Kidney (tissue), 14 donors: ENCODE data around the gene KIF11. TPM values are rescaled to one million over a fixed set of nuclear protein-coding genes. Genes with fewer than 3 reads are reported as not detected.
A peak's percentile ranks its signal among the peaks of the same experiment; 100 is the strongest.

Source experiments
- DNase-seq, 5 donors: peaks; one replicate each; pipeline ENCODE4 v3.0.0-alpha.2; 2013 to 2020
- FAIRE-seq: peaks from 2 replicates; lab custom pipeline; 2012; peaks lifted over from hg19 to GRCh38; lab: Jason Lieb, UNC
- H3K27ac ChIP-seq, 2 donors: one replicate each; pipeline ENCODE4 v1.7.0; 2013; ENCODE audit warnings: low read depth in 2 of 2, low read length in 2 of 2, inconsistent platforms in 1 of 2
- H3K27me3 ChIP-seq: one replicate; pipeline ENCODE4 v1.7.1; 2013; ENCODE audit warnings: low read length, inconsistent platforms; ENCODE audit not compliant: control insufficient read depth, insufficient read depth
- H3K36me3 ChIP-seq, 3 donors: one replicate each; pipeline versions ENCODE4 v1.7.0 to v1.7.1; 2013; ENCODE audit warnings: low read length in 3 of 3, control low read depth in 1 of 3, inconsistent platforms in 1 of 3; ENCODE audit not compliant: insufficient read depth in 3 of 3, control insufficient read depth in 2 of 3
- H3K4me1 ChIP-seq, 3 donors: one replicate each; pipeline versions ENCODE4 v1.7.0 to v1.7.1; 2013; ENCODE audit warnings: low read length in 3 of 3, inconsistent platforms in 1 of 3, low read depth in 1 of 3; ENCODE audit not compliant: control insufficient read depth in 2 of 3, insufficient read depth in 2 of 3
- H3K4me3 ChIP-seq, 3 donors: one replicate each; pipeline versions ENCODE4 v1.7.0 to v1.8.1; 2013; ENCODE audit warnings: low read length in 3 of 3, control low read depth in 1 of 3, inconsistent platforms in 1 of 3
- H3K9ac ChIP-seq, 3 donors: one replicate each; pipeline versions ENCODE4 v1.7.0 to v1.7.1; 2013; ENCODE audit warnings: low read length in 3 of 3, control low read depth in 1 of 3, inconsistent platforms in 1 of 3
- H3K9me3 ChIP-seq, 3 donors: one replicate each; pipeline versions ENCODE4 v1.7.0 to v1.7.1; 2013; ENCODE audit warnings: low read length in 3 of 3, control low read depth in 1 of 3, inconsistent platforms in 1 of 3; ENCODE audit not compliant: control insufficient read depth in 2 of 3, insufficient read depth in 1 of 3
- intact Hi-C: fragments of 100-400 bp; cut with DNase I; formaldehyde crosslinking; loops from one replicate; pipeline ENCODE4 v1.11.1; 2022
- polyA plus RNA-seq: library from polyadenylated mRNA; stranded (reverse); fragments of 350-450 nt; fragmentation: Illumina TruSeq; extraction: RNeasy Lipid Tissue Mini Kit (QIAGEN cat#74804); gene quantifications from one replicate; pipeline ENCODE4 v1.2.3, GENCODE V29; 2014; ENCODE audit warnings: low read depth, low replicate concordance; ENCODE audit not compliant: insufficient read depth
- total RNA-seq: library from RNA; stranded (reverse); fragmentation: NEBNext Ultra II Directional; extraction: Animal tissue kit (Norgen Biotek cat#: 25700); gene quantifications from one replicate; pipeline ENCODE4 v1.2.1, GENCODE V29; 2021
- TF ChIP-seq, protein P1 (sequence below): IDR thresholded peaks from 3 replicates; pipeline ENCODE4 v1.5.1; 2012; ENCODE audit warnings: mild to moderate bottlenecking, moderate library complexity, borderline replicate concordance; ENCODE audit not compliant: insufficient read depth; ENCODE audit errors: extremely low read depth
- donor health status: control.
- donor health status: control.
- donor health status: control.
- donor health status: control.
- donor health status: control.
- donor health status: DM: yes; HTN: yes; CAD: no.
- donor health status: Normal renal cell carcinoma (clear cell type).

KIF11 gene
- total and polyA plus RNA-seq, 2 donors from 2014 or later = 0.39 to 1.6 TPM

DNA sequence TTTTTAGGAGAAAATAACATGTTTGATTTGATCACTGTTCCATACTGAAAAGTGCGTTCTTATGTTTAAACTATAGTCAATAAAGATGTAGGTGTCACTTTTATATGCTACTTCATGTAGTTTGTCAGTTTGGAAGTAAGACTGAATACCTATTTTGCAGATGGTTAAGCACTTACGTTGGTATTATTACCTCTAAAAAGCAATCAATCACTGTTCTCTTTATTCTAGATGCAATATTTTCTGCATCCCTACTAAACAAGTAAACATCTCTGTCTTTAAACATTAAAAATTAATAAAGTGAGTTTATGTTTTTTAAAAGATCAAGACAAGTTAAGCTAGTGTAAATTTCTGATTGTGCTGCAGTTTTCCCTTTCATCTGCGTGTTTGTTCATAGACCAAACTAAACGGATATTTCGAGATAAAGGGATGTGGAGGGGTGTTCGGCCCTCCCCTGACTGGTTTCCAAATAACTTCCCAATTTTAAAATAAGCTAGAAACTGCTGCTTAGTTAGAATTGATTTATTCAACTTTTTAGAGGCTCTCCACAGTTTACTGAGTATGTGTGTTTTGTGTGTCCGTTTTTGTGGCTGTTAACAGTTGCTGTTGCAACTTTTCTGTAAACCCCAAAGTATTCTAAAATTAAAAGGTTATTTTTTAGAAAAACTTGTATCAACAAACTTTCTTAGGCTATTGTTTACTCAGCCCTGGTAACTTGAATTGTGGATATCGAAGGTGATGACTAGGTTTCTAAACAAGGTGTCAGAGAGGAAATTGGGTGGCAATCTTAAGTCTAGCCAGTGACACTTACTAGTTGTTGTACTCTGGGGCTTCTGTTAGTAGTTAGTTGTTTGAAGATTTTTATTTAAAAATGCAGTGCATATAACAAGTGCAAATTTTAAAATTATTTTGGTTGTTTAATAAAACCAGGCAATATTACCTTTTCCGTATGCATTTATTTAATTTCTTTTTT lies 974 bp downstream of the KIF11 start:
- no peaks in the 10 kb centered on the region for H3K9me3 ChIP-seq

DNA sequence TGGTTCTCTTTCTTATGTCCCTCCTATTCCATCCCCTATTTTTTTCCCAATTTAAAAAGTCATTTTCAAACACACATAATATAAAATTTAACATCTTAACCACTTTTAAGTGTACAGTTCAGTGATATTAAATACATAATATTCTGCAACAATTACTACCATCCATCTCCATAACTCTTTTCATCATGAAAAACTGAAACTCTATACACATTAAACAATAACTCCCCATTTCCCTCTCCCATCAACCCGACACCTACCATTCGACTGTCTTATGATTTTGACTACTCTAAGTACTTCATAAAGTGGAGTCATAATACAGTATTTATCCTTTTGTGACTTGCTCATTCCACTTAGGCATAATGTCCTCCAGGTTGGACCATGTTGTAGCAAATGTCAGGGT lies 2.6 kb downstream of the KIF11 start:
- Histone ChIP-seq H3K9me3 (no peaks in the 10 kb centered on the region), H3K27ac (no peak overlapping the region), H3K36me3 (no peaks in the 10 kb centered on the region), H3K4me3 (no peak overlapping the region), H3K4me1 (peaks cover 3 to 6% (median 6%) of the 10 kb centered on the region in 3 donors), H3K27me3 (no peaks in the 10 kb centered on the region), H3K9ac (no peak overlapping the region)
- no peak for FAIRE-seq
- no peak for DNase-seq
- TF ChIP-seq, protein P1, sequence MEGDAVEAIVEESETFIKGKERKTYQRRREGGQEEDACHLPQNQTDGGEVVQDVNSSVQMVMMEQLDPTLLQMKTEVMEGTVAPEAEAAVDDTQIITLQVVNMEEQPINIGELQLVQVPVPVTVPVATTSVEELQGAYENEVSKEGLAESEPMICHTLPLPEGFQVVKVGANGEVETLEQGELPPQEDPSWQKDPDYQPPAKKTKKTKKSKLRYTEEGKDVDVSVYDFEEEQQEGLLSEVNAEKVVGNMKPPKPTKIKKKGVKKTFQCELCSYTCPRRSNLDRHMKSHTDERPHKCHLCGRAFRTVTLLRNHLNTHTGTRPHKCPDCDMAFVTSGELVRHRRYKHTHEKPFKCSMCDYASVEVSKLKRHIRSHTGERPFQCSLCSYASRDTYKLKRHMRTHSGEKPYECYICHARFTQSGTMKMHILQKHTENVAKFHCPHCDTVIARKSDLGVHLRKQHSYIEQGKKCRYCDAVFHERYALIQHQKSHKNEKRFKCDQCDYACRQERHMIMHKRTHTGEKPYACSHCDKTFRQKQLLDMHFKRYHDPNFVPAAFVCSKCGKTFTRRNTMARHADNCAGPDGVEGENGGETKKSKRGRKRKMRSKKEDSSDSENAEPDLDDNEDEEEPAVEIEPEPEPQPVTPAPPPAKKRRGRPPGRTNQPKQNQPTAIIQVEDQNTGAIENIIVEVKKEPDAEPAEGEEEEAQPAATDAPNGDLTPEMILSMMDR = no peak
- intact Hi-C loops = no loop called here

More for the DNA sequence above, 974 bp downstream of the KIF11 start:
- intact Hi-C loops = no loop called here
- FAIRE-seq (no peak), DNase-seq (peak in 2 of 5 donors; percentile 21 to 29)
- Histone ChIP-seq H3K9ac (peak overlapping the region in 2 of 3 donors; percentile 30 to 59), H3K27me3 (no peaks in the 10 kb centered on the region), H3K36me3 (no peaks in the 10 kb centered on the region), H3K4me1 (peaks cover 3 to 6% (median 6%) of the 10 kb centered on the region in 3 donors), H3K27ac (no peak overlapping the region), H3K4me3 (peak overlapping the region; percentile 69 to 89 (median 88))
- TF ChIP-seq, protein P1 = no peak

GRCh38 chr10:92598321-92598720 lies 5.4 kb downstream of the KIF11 start:
- Histone ChIP-seq H3K27me3 (no peaks in the 10 kb centered on the region), H3K4me3 (no peak overlapping the region), H3K9me3 (no peaks in the 10 kb centered on the region), H3K9ac (no peak overlapping the region), H3K4me1 (peaks cover 0 to 4% (median 3%) of the 10 kb centered on the region in 3 donors), H3K36me3 (no peaks in the 10 kb centered on the region), H3K27ac (no peak overlapping the region)
- TF ChIP-seq, protein P1 = no peak
- intact Hi-C loops = no loop called here
- FAIRE-seq (no peak), DNase-seq (no peak)
